Kidney epithelial cell (primary cell): Measurements from ENCODE around the gene AOC3. TPM values are rescaled to one million over a fixed set of nuclear protein-coding genes. Genes with fewer than 3 reads are reported as not detected.
"Not testable (repeated sequence)": the region's sequence is repeated elsewhere in the genome, so short reads cannot be mapped to it uniquely, and the experiment has no call there.

ENCODE experiments used
- DNase-seq: peaks from one replicate; pipeline ENCODE4 v3.0.0-alpha.2; 2010; ENCODE audit warnings: low read depth
- H3K27me3 ChIP-seq: 2 replicates; pipeline ENCODE4 v1.6.0; 2011; ENCODE audit warnings: low read length; ENCODE audit not compliant: control insufficient read depth, insufficient read depth
- H3K36me3 ChIP-seq: 2 replicates; pipeline ENCODE4 v1.5.1; 2011; ENCODE audit warnings: low read length; ENCODE audit not compliant: control insufficient read depth, insufficient read depth
- H3K4me3 ChIP-seq: 2 replicates; pipeline ENCODE4 v1.5.1; 2011; ENCODE audit warnings: low read depth, mild to moderate bottlenecking, control low read depth, low read length
- CTCF ChIP-seq: IDR thresholded peaks from 2 replicates; pipeline ENCODE4 v1.5.1; 2011; ENCODE audit warnings: mild to moderate bottlenecking, moderate library complexity, low read length, control low read depth, inconsistent platforms; ENCODE audit not compliant: insufficient read depth, poor library complexity, severe bottlenecking
- total RNA-seq: library from RNA; depleted of rRNA; stranded (reverse); fragments of >200 nt; gene quantifications from 2 replicates; pipeline ENCODE4 v1.2.3, GENCODE V29; 2015

AOC3 gene
- total RNA-seq, 1 donor from 2014 or later: 0.08 TPM

GRCh38 chr17:42855048-42855596 is 4.1 kb downstream of the AOC3 start:
- no peak for TF ChIP-seq CTCF
- H3K27me3 ChIP-seq: no peaks in the 10 kb centered on the region
- DNase-seq: no peak
- no peaks in the 10 kb centered on the region for H3K36me3 ChIP-seq
- H3K4me3 ChIP-seq: no peak overlapping the region

GRCh38 chr17:42856093-42856492 is 5.1 kb downstream of the AOC3 start:
- not testable (repeated sequence) for DNase-seq, H3K4me3 ChIP-seq, H3K27me3 ChIP-seq, H3K36me3 ChIP-seq

GRCh38 chr17:42856516-42856915 is 5.5 kb downstream of the AOC3 start:
- not testable (repeated sequence) for DNase-seq, H3K4me3 ChIP-seq, H3K36me3 ChIP-seq, H3K27me3 ChIP-seq

- no peaks in the 10 kb centered on the region for H3K27me3 ChIP-seq
- H3K36me3 ChIP-seq: no peaks in the 10 kb centered on the region
- no peak for TF ChIP-seq CTCF
- no peak overlapping the region for H3K4me3 ChIP-seq
- no peak for DNase-seq
These were observed 6.4 kb downstream of the AOC3 start for GRCh38 chr17:42857389-42857788.

GRCh38 chr17:42865638-42866094 is 14.7 kb downstream of the AOC3 start:
- Histone ChIP-seq H3K4me3 (no peak overlapping the region), H3K27me3 (peaks cover 2% of the 10 kb centered on the region), H3K36me3 (no peaks in the 10 kb centered on the region)
- no peak for DNase-seq
- no peak for TF ChIP-seq CTCF

GRCh38 chr17:42866216-42866615 is 15.2 kb downstream of the AOC3 start:
- Histone ChIP-seq H3K36me3 (no peaks in the 10 kb centered on the region), H3K27me3 (peaks cover 2% of the 10 kb centered on the region), H3K4me3 (no peak overlapping the region)
- no peak for DNase-seq
- no peak for TF ChIP-seq CTCF
